SK-N-SH (cell line): Measurements from ENCODE around the gene CNTNAP2. TPM values are rescaled to one million over a fixed set of nuclear protein-coding genes. Genes with fewer than 3 reads are reported as not detected.

Experiments used
- CTCF ChIA-PET: fragments of 300-600, 350-600 bp; formaldehyde crosslinking; extraction: SDS; loops from one replicate; lab custom pipeline; 2021; lab: Yijun Ruan, JAX
- POLR2A ChIA-PET: fragments of 350-600 bp; sonication (Branson Sonifier 250); formaldehyde crosslinking; extraction: SDS; loops from one replicate; lab custom pipeline; 2020; ENCODE audit warnings: antibody characterized with exemption, inconsistent platforms; lab: Yijun Ruan, JAX
- DNase-seq: peaks from one replicate; pipeline ENCODE4 v3.0.0; 2012
- H2AFZ ChIP-seq: fragments of 200-600 bp; sonication (generic); 2 replicates; pipeline ENCODE4 v1.8.1; 2016; ENCODE audit warnings: antibody characterized with exemption, mild to moderate bottlenecking, low read depth
- H3F3A ChIP-seq: fragments of 200-600 bp; sonication (generic); replicated peaks from 2 replicates; pipeline ENCODE3; 2016; ENCODE audit warnings: antibody characterized with exemption, mild to moderate bottlenecking; ENCODE audit not compliant: insufficient read depth
- H3K27ac ChIP-seq, 2 experiments: fragments of 200-500 bp in 1 of 2; fragments of 200-600 bp in 1 of 2; sonication (Bioruptor generic) in 1 of 2; sonication (generic), shearing (Covaris generic) in 1 of 2; 2 replicates each; pipeline versions ENCODE4 v1.5.1 to v1.6.1; 2014 to 2016; ENCODE audit warnings: low read depth in 2 of 2, inconsistent platforms in 1 of 2, low read length in 1 of 2, mild to moderate bottlenecking in 1 of 2, mixed read lengths in 1 of 2
- H3K27me3 ChIP-seq: fragments of 200-600 bp; sonication (generic), shearing (Covaris generic); 2 replicates; pipeline ENCODE4 v1.6.1; 2016; ENCODE audit warnings: mixed run types; ENCODE audit not compliant: insufficient read depth
- H3K36me3 ChIP-seq, 2 experiments: fragments of 200-500 bp in 1 of 2; fragments of 200-600 bp in 1 of 2; sonication (Bioruptor generic) in 1 of 2; sonication (generic) in 1 of 2; replicated peaks in 1 of 2; 2 replicates each; pipeline versions ENCODE3 to v1.5.1; 2014 to 2016; ENCODE audit warnings: low read length in 1 of 2, mild to moderate bottlenecking in 1 of 2; ENCODE audit not compliant: insufficient read depth in 2 of 2, control insufficient read depth in 1 of 2
- H3K4me1 ChIP-seq, 2 experiments: fragments of 200-500 bp in 1 of 2; fragments of 200-600 bp in 1 of 2; sonication (Bioruptor generic) in 1 of 2; sonication (generic), shearing (Covaris generic) in 1 of 2; 2 replicates each; pipeline versions ENCODE4 v1.5.1 to v1.6.1; 2014 to 2016; ENCODE audit warnings: low read depth in 1 of 2, low read length in 1 of 2, mixed run types in 1 of 2; ENCODE audit not compliant: insufficient read depth in 2 of 2, control insufficient read depth in 1 of 2
- H3K4me2 ChIP-seq: fragments of 200-600 bp; sonication (generic), shearing (Covaris generic); 2 replicates; pipeline ENCODE4 v1.6.1; 2017; ENCODE audit warnings: mixed run types
- H3K4me3 ChIP-seq, 2 experiments: fragments of 200-500 bp in 1 of 2; fragments of 200-600 bp in 1 of 2; sonication (Bioruptor generic) in 1 of 2; sonication (generic), shearing (Covaris generic) in 1 of 2; 2 replicates each; pipeline versions ENCODE4 v1.5.1 to v1.8.1; 2014 to 2016; ENCODE audit warnings: low read depth in 2 of 2, inconsistent platforms in 1 of 2, low read length in 1 of 2, mild to moderate bottlenecking in 1 of 2, mixed read lengths in 1 of 2, moderate library complexity in 1 of 2
- H3K79me2 ChIP-seq: fragments of 200-600 bp; sonication (generic); 2 replicates; pipeline ENCODE4 v1.8.1; 2017; ENCODE audit warnings: mild to moderate bottlenecking; ENCODE audit not compliant: insufficient read depth
- H3K9ac ChIP-seq: fragments of 200-600 bp; sonication (generic); 2 replicates; pipeline ENCODE4 v1.6.1; 2017; ENCODE audit warnings: mixed run types
- H3K9me2 ChIP-seq: fragments of 200-600 bp; sonication (generic); 2 replicates; pipeline ENCODE4 v1.6.1; 2017; ENCODE audit warnings: mixed run types
- H3K9me3 ChIP-seq: fragments of 200-600 bp; sonication (generic); 2 replicates; pipeline ENCODE4 v1.6.1; 2017; ENCODE audit warnings: mixed run types, mild to moderate bottlenecking, moderate library complexity
- H4K20me1 ChIP-seq: fragments of 200-600 bp; sonication (generic); 2 replicates; pipeline ENCODE4 v1.6.1; 2017; ENCODE audit warnings: mild to moderate bottlenecking, mixed run types; ENCODE audit not compliant: insufficient read depth
- CHD2 ChIP-seq: fragments of 150-350 bp; IDR thresholded peaks from 2 replicates; pipeline ENCODE4 v1.6.1; 2018; ENCODE audit warnings: low read length; ENCODE audit not compliant: partially characterized antibody
- ELF1 ChIP-seq: IDR thresholded peaks from 2 replicates; pipeline ENCODE4 v1.4.0; 2012
- EZH2phosphoT487 ChIP-seq: fragments of 200-600 bp; sonication (generic); IDR thresholded peaks from 2 replicates; pipeline ENCODE4 v1.6.1; 2017; ENCODE audit warnings: low read depth, mixed run types, mild to moderate bottlenecking, antibody characterized with exemption, moderate library complexity, borderline replicate concordance
- FOXM1 ChIP-seq: IDR thresholded peaks from 2 replicates; pipeline ENCODE4 v1.4.0; 2012; ENCODE audit warnings: low read depth, mild to moderate bottlenecking
- GABPA ChIP-seq: IDR thresholded peaks from 2 replicates; pipeline ENCODE4 v1.4.0; 2012; ENCODE audit warnings: low read depth, mild to moderate bottlenecking
- GATA2 ChIP-seq: sonication (generic); formaldehyde crosslinking; IDR thresholded peaks from 2 replicates; pipeline ENCODE4 v1.5.0; 2020; ENCODE audit warnings: mild to moderate bottlenecking, missing genetic modification reagents
- JUND ChIP-seq: IDR thresholded peaks from 2 replicates; pipeline ENCODE4 v1.4.0; 2012
- MEF2A ChIP-seq: IDR thresholded peaks from 2 replicates; pipeline ENCODE4 v1.4.0; 2012; ENCODE audit warnings: low read depth, borderline replicate concordance
- NFIC ChIP-seq: IDR thresholded peaks from 2 replicates; pipeline ENCODE4 v1.4.0; 2012; ENCODE audit warnings: borderline replicate concordance
- NRF1 ChIP-seq: IDR thresholded peaks from 2 replicates; pipeline ENCODE4 v1.6.1; 2012; ENCODE audit warnings: low read depth, mild to moderate bottlenecking, low read length
- RAD21 ChIP-seq: IDR thresholded peaks from 2 replicates; pipeline ENCODE4 v1.6.1; 2012; ENCODE audit warnings: mild to moderate bottlenecking, low read length
- RCOR1 ChIP-seq: fragments of 150-350 bp; IDR thresholded peaks from 2 replicates; pipeline ENCODE4 v1.6.1; 2017; ENCODE audit warnings: antibody characterized with exemption, low read length
- SMC3 ChIP-seq: IDR thresholded peaks from 2 replicates; pipeline ENCODE4 v1.6.1; 2012; ENCODE audit warnings: low read depth, low read length, improper control_type of control experiment
- TCF12 ChIP-seq: IDR thresholded peaks from 2 replicates; pipeline ENCODE4 v1.4.0; 2012
- TEAD4 ChIP-seq: IDR thresholded peaks from 2 replicates; pipeline ENCODE4 v1.4.0; 2012; ENCODE audit warnings: mild to moderate bottlenecking, borderline replicate concordance; ENCODE audit not compliant: insufficient read depth
- YY1 ChIP-seq: IDR thresholded peaks from 2 replicates; pipeline ENCODE4 v1.4.0; 2012; ENCODE audit warnings: low read depth, mild to moderate bottlenecking
- WGBS: methylation state at CpG from one replicate; pipeline ENCODE4 v1.1.6; 2017; ENCODE audit warnings: low lambda C conversion rate; 5-methylcytosine and 5-hydroxymethylcytosine counted together
- polyA plus RNA-seq, 3 experiments: library from polyadenylated mRNA; depleted of rRNA; stranded (reverse); fragments of >200 nt; gene quantifications; 2 replicates each; pipeline ENCODE4 v1.2.3, GENCODE V29; 2012
- TF ChIP-seq, protein P1 (sequence below): IDR thresholded peaks from 2 replicates; pipeline ENCODE4 v1.6.1; 2012; ENCODE audit warnings: mild to moderate bottlenecking, low read depth, low read length, moderate library complexity
- TF ChIP-seq, protein P2 (sequence below): IDR thresholded peaks from 2 replicates; pipeline ENCODE4; 2012
- TF ChIP-seq, protein P3 (sequence below): fragments of 150-350 bp; IDR thresholded peaks from 2 replicates; pipeline ENCODE4 v1.6.1; 2016; ENCODE audit warnings: mild to moderate bottlenecking, low read depth, low read length
- TF ChIP-seq, protein P4 (sequence below): IDR thresholded peaks from 2 replicates; pipeline ENCODE4 v1.4.0; 2012; ENCODE audit warnings: low read depth, borderline replicate concordance

CNTNAP2 gene
- polyA plus RNA-seq, 1 of the 3 experiments (the other 2 are of a cell fraction), result 3.4 TPM

DNA sequence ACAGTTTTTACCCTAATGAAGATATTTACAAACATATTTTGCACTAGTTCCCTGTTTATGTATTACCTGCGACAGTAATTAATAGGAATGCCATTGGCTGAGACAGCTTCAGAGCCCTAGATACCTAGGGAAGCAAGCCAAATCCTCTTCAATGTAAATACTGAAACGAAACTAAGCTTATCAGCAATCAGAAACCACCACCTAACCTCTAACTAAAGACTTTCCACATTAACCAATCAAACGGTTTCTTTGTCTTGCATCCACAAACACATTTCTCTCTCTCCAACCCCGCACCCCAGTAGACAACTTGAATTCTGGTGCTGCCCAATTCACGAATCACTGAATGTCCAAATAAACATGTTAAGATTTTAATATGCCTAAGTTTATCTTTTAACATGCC, 1999.6 kb downstream of the CNTNAP2 start:
- WGBS, result 51% methylated on average over 5 of the region's 5 CpGs
- TF ChIP-seq MEF2A, result no peak
- TF ChIP-seq, protein P1, sequence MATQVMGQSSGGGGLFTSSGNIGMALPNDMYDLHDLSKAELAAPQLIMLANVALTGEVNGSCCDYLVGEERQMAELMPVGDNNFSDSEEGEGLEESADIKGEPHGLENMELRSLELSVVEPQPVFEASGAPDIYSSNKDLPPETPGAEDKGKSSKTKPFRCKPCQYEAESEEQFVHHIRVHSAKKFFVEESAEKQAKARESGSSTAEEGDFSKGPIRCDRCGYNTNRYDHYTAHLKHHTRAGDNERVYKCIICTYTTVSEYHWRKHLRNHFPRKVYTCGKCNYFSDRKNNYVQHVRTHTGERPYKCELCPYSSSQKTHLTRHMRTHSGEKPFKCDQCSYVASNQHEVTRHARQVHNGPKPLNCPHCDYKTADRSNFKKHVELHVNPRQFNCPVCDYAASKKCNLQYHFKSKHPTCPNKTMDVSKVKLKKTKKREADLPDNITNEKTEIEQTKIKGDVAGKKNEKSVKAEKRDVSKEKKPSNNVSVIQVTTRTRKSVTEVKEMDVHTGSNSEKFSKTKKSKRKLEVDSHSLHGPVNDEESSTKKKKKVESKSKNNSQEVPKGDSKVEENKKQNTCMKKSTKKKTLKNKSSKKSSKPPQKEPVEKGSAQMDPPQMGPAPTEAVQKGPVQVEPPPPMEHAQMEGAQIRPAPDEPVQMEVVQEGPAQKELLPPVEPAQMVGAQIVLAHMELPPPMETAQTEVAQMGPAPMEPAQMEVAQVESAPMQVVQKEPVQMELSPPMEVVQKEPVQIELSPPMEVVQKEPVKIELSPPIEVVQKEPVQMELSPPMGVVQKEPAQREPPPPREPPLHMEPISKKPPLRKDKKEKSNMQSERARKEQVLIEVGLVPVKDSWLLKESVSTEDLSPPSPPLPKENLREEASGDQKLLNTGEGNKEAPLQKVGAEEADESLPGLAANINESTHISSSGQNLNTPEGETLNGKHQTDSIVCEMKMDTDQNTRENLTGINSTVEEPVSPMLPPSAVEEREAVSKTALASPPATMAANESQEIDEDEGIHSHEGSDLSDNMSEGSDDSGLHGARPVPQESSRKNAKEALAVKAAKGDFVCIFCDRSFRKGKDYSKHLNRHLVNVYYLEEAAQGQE, result no peak
- TF ChIP-seq NRF1, result no peak
- TF ChIP-seq TEAD4, result no peak
- TF ChIP-seq GABPA, result no peak
- no peak for TF ChIP-seq CHD2
- no peak for TF ChIP-seq EZH2phosphoT487
- TF ChIP-seq ELF1, result no peak
- no peak for TF ChIP-seq JUND
- no peak for TF ChIP-seq TCF12
- TF ChIP-seq FOXM1, result no peak
- no peak for TF ChIP-seq RAD21
- no peak for TF ChIP-seq NFIC
- TF ChIP-seq SMC3, result no peak
- TF ChIP-seq, protein P2, sequence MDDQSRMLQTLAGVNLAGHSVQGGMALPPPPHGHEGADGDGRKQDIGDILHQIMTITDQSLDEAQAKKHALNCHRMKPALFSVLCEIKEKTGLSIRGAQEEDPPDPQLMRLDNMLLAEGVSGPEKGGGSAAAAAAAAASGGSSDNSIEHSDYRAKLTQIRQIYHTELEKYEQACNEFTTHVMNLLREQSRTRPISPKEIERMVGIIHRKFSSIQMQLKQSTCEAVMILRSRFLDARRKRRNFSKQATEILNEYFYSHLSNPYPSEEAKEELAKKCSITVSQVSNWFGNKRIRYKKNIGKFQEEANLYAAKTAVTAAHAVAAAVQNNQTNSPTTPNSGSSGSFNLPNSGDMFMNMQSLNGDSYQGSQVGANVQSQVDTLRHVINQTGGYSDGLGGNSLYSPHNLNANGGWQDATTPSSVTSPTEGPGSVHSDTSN, result no peak
- no peak for TF ChIP-seq GATA2
- TF ChIP-seq, protein P3, sequence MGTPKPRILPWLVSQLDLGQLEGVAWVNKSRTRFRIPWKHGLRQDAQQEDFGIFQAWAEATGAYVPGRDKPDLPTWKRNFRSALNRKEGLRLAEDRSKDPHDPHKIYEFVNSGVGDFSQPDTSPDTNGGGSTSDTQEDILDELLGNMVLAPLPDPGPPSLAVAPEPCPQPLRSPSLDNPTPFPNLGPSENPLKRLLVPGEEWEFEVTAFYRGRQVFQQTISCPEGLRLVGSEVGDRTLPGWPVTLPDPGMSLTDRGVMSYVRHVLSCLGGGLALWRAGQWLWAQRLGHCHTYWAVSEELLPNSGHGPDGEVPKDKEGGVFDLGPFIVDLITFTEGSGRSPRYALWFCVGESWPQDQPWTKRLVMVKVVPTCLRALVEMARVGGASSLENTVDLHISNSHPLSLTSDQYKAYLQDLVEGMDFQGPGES, result no peak
- TF ChIP-seq YY1, result no peak
- TF ChIP-seq RCOR1, result no peak
- TF ChIP-seq, protein P4, sequence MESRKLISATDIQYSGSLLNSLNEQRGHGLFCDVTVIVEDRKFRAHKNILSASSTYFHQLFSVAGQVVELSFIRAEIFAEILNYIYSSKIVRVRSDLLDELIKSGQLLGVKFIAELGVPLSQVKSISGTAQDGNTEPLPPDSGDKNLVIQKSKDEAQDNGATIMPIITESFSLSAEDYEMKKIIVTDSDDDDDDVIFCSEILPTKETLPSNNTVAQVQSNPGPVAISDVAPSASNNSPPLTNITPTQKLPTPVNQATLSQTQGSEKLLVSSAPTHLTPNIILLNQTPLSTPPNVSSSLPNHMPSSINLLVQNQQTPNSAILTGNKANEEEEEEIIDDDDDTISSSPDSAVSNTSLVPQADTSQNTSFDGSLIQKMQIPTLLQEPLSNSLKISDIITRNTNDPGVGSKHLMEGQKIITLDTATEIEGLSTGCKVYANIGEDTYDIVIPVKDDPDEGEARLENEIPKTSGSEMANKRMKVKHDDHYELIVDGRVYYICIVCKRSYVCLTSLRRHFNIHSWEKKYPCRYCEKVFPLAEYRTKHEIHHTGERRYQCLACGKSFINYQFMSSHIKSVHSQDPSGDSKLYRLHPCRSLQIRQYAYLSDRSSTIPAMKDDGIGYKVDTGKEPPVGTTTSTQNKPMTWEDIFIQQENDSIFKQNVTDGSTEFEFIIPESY, result no peak
- TF ChIP-seq, all 33 proteins: peak for 0
- Histone ChIP-seq H2AFZ (no peak overlapping the region), H3K4me1 (peaks cover 0 to 7% of the 10 kb centered on the region in 2 experiments; a peak in 2 of 4 replicates), H4K20me1 (no peaks in the 10 kb centered on the region), H3K36me3 (no peaks in the 10 kb centered on the region), H3K9me3 (no peaks in the 10 kb centered on the region), H3K4me2 (no peak overlapping the region), H3F3A (no peaks in the 10 kb centered on the region), H3K4me3 (no peak overlapping the region), H3K9ac (no peak overlapping the region), H3K27me3 (no peaks in the 10 kb centered on the region), H3K9me2 (no peaks in the 10 kb centered on the region), H3K27ac (no peak overlapping the region), H3K79me2 (no peaks in the 10 kb centered on the region)
- DNase-seq, result no peak
- ChIA-PET CTCF (interaction anchor here (1.0 to 2.9 kb wide), 6 partner anchors 11 to 69 kb away, joined by 3 to 20 read pairs (median 3); no protein-coding TSS in a partner anchor), POLR2A (no interaction called here)
